SKM-1 treated with dmso at 0.1 percent for 144 hours (cell line): ENCODE data around the gene AKNA.

Experiments
- DNase-seq: peaks from one replicate; lab custom pipeline; 2025; ENCODE audit not compliant: unreplicated experiment; lab: John Stamatoyannopoulos, UW

AKNA gene

GRCh38 chr9:114417511-114417910, 29.7 kb upstream of the AKNA start:
- DNase-seq, result no peak

- no peak for DNase-seq
These were observed 29.1 kb upstream of the AKNA start for GRCh38 chr9:114416906-114417305.

GRCh38 chr9:114416290-114416689, 28.5 kb upstream of the AKNA start:
- DNase-seq, result no peak

GRCh38 chr9:114414346-114414745, 26.6 kb upstream of the AKNA start:
- no peak for DNase-seq

- no peak for DNase-seq
These were observed 26.1 kb upstream of the AKNA start for GRCh38 chr9:114413861-114414301.

- DNase-seq, result no peak
These were observed 24.4 kb upstream of the AKNA start for GRCh38 chr9:114412048-114412683.

GRCh38 chr9:114411452-114411851, 23.7 kb upstream of the AKNA start:
- no peak for DNase-seq

- no peak for DNase-seq
These were observed 23.1 kb upstream of the AKNA start for GRCh38 chr9:114410910-114411309.

- no peak for DNase-seq
These were observed 22.1 kb upstream of the AKNA start for GRCh38 chr9:114409842-114410241.

GRCh38 chr9:114409103-114409780, 21.5 kb upstream of the AKNA start:
- peak; percentile 25 for DNase-seq

- no peak for DNase-seq
These were observed 20.9 kb upstream of the AKNA start for GRCh38 chr9:114408645-114409044.

GRCh38 chr9:114407889-114408288, 20.1 kb upstream of the AKNA start:
- DNase-seq, result no peak

GRCh38 chr9:114406441-114406840, 18.7 kb upstream of the AKNA start:
- no peak for DNase-seq

- DNase-seq, result peak; percentile 22
These were observed 17.7 kb upstream of the AKNA start for GRCh38 chr9:114405294-114406034.

GRCh38 chr9:114404531-114404930, 16.7 kb upstream of the AKNA start:
- no peak for DNase-seq

- DNase-seq, result no peak
These were observed 15.5 kb upstream of the AKNA start for GRCh38 chr9:114403153-114403756.

GRCh38 chr9:114401344-114401743, 13.6 kb upstream of the AKNA start:
- no peak for DNase-seq

- DNase-seq, result no peak
These were observed 13.0 kb upstream of the AKNA start for GRCh38 chr9:114400772-114401171.

GRCh38 chr9:114400219-114400618, 12.4 kb upstream of the AKNA start:
- no peak for DNase-seq

- DNase-seq, result no peak
These were observed 11.6 kb upstream of the AKNA start for GRCh38 chr9:114399381-114399780.

GRCh38 chr9:114397848-114398605, 10.2 kb upstream of the AKNA start:
- peak; percentile 55 for DNase-seq
